GM19099 (cell line): ENCODE data around the gene MATN4.

ENCODE experiments used
- POLR2A ChIP-seq: IDR thresholded peaks from 3 replicates; pipeline ENCODE4 v1.6.1; 2011; ENCODE audit warnings: low read depth; ENCODE audit not compliant: insufficient read length; ENCODE audit errors: extremely low read depth

The MATN4 gene

GRCh38 chr20:45266977-45267376 lies 41.1 kb downstream of the MATN4 start:
- TF ChIP-seq POLR2A = no peak

DNA sequence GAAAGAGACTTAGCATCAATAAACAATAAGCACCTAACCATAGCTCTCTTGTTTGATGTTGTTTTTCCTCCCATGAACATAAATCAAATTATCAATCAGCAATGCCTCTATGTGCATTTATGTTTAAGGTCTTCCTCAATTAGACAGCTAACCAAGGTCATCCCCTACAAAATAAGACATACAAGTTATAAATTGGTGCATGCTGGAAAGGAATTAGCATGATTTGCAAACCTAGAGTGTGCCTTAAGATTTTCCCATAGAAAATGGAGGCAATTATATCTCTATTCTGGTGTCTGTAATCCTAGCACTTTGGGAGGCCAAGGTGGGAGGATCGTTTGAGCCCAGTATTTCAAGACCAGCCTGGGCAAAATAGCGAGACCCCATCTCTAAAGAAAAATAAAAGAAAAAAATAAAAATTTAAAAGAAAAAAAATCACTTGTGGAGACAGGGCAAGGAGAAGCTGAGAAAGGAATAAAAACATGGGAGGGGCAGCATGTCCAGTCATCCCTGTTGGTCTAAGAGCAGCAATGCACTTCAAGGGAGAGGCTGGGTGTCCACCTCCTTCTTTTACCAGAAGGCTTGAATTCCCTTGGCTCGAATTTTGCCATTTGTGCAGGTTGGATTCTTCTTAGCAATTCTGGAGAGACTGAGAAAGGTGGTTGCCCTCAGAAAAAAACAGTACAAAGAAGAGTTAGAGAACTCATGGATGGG lies 44.4 kb downstream of the MATN4 start:
- no peak for TF ChIP-seq POLR2A

GRCh38 chr20:45258664-45259063 lies 49.4 kb downstream of the MATN4 start:
- no peak for TF ChIP-seq POLR2A

DNA sequence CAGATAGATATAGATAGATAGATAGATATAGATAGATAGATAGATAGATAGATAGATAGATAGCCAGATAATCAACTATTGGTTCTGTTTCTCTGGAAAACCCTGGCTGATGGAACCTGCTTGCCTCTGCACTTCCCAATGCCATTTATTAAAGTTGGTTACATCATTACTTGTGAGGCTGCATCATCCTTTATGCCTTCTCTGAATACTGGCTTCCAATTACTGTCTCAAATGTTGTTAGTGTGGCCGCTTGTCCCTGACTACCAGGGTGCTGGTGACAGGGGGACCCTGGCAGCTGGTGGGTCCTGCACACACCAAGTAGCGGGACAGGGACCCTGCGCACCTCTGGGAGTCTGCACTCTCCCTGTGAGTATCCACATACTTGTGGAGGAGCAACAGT lies 49.8 kb downstream of the MATN4 start:
- no peak for TF ChIP-seq POLR2A

DNA sequence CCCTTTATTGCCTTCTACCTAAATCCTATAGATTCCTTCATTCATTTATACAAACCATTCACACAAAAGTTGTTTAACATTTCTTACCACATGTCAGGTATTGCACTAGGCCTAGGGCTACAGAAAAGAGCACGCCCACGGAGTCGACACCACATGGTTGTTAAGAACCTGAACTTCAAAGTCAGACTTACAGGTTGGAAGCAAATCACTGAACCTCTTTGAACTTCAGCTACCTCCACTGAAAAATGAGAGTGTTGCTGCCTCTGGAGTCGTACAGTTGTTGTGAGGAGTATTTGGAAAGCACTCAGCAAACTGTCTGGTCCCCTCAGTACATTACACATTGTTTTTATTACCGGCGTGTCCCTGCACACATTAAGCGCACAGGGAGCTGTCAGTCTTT lies 50.4 kb downstream of the MATN4 start:
- TF ChIP-seq POLR2A = no peak

- no peak for TF ChIP-seq POLR2A
These were observed 50.9 kb downstream of the MATN4 start for GRCh38 chr20:45257161-45257560.

DNA sequence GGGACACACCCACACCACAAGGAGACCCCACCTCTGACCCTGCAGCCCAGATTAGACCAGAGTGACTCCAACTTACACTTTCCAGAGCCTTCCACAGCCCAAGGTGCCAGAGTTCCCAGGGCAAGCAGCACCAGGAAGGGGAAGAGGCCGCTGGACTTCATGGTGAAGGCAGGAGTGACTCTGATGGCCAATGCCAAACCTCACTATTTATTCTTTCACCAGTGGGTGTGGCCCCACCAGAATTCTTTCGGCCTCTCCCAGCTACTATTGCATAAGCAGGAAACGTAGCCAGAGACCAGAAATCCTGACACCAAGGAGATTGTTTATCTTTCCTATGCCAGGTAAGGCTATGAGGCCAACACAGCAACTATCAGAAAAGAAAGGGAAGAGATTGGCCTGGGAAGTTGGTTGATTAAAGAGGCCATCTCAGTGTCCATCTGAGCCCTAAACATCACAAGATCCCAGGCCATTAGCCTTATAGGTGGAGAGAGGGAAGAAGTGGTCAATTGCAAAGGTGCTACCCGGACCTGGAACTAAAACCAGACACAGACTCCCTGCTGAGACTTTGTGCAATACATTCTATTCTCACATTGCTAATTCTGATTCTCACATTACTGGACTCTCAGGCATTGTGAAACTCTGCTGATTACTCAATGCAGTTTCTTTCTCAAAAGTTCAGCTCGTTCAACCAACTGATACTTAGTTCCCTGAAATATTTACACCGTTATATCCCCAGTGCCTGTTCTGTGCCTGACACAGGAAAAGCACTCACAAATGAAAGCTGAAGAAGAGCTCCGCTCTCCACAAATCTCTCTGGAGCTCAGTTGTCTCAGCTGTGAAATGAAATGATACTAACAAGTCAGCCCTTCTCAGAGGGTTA lies 53.5 kb downstream of the MATN4 start, which contains the start of gene SLPI:
Gene SLPI (minus strand): TSS at position 182 of the 880 bp plus-strand sequence. CDS start 21 bp downstream, at position 161.
- no peak for TF ChIP-seq POLR2A

DNA sequence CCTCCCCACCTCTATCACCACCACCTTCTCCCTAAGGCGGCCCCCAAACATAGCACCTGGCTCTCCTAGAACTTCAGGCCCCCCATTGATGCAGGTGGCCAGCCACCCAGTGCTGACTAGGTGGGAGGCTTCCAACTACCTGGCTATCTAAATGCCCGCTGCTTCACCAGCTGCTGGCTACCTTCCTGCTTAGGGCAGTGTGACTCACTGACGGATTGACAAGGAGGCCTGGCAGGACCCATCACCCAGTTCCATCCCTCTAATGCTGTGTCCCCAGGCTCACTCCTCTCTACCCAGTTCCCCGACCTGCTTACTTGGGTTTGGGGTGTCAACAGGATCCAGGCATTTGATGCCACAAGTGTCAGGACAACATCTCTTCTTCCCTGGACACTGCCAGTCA lies 54.8 kb downstream of the MATN4 start:
- TF ChIP-seq POLR2A = no peak

DNA sequence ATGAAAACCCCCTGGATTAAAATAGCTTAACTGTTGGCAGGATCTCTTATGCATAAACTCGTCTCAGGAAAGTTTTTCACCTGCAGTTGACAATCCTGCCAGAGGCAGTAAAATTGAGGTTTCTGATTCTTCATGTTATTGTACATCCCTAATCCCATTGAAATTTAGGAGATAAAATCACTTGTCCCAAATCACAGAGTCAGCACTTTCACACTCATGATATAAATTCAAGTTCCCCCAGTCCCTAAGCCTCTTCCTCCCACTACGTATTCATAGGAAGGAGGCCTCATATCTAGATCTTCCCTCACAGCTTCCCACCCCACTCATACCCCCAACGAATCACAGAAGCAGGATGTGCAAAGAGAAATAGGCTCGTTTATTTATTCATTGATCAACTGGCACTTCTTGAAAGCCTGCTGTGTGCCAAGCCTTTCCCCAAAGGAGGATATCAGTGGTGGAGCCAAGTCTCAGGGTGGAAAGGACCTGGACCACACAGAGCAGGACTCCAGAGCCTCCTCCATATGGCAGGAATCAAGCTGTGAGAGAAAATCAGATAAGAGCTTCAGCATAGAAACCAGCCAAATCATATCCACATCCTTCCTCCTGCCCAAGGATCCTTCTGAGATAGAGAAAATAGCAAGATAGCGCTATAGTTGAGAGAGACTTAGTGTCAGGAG lies 56.1 kb downstream of the MATN4 start:
- no peak for TF ChIP-seq POLR2A

DNA sequence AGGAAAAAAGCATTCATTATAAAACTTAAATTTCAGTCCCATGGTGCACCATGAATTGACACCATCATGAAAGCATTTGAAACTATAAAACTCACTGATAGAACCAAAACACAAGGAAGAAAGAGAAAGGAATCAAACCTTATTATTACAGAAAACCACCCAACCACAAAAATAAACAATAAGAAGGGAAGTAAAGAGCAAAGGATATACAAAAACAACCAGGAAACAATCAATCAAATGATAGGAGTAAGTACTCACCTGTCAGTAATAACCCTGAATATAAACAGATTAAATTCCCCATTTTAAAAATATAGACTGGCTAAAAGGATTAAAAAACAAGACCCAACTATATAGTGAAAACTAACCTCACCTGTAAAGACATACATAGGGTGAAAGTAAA lies 59.5 kb downstream of the MATN4 start:
- no peak for TF ChIP-seq POLR2A

DNA sequence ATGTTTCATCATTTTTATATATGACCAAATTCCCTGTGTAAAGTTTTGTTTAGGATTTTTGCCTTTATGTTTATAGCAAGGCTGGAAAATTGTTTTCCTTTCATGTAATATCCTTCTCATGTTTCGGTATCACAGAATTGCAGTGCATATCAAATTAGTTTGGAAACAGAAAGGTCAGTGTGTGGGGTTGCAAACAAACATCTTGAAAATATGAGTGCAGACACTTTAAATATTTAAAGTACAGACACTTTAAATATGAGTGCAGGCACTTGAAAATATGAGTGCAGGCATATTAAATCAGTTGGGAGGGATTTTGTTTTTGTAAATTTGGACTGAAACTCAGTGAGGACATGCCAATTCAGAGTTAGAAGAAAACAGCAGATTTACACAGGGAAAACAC lies 60.2 kb downstream of the MATN4 start:
- no peak for TF ChIP-seq POLR2A

DNA sequence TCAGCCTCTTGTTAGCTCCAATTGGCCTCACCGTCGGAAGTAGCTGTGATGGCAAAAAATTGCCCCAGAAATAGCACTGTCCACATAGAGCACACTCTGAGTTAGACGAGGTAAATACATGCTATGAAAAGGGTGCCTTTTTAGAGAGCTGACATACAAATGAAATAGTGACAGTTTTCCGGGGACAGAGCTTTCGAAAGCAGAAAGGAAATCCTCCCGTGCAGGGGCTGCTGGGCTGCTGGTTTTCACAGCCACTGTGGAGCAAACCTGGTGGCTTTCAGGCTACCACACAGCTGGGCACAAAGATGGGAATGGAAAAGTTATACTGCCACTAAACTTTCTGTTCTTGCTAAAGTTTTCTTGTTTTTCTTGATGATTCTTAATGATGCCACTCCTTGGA lies 62.0 kb downstream of the MATN4 start:
- TF ChIP-seq POLR2A = no peak
